Measurements from ENCODE around the gene HOXC10. TPM values are rescaled to one million over a fixed set of nuclear protein-coding genes. Genes with fewer than 3 reads are reported as not detected.

Gene HOXC10
- total and polyA plus RNA-seq, 2 experiments from 2014 or later: not detected

- Mint-ChIP-seq H3K36me3 (ENCODE audit: low read depth) (no peaks in the 10 kb centered on the region), H3K27me3 (ENCODE audit: insufficient read depth, low read depth, poor library complexity) (peaks cover 97% of the 10 kb centered on the region), H3K27ac (no peak overlapping the region), H3K4me1 (peaks cover 22% of the 10 kb centered on the region), H3K4me3 (peak overlapping the region; percentile 42; the same call in 1 of the 3 replicates), H3K9me3 (peaks cover 6% of the 10 kb centered on the region; the same call in 2 of the 3 replicates)
- no peak for ATAC-seq
- peaks cover 29% of the 10 kb centered on the region for H3F3A ChIP-seq (replicated peaks; ENCODE audit: low read depth)
- no peaks in the 10 kb centered on the region for H3K9me2 ChIP-seq (ENCODE audit: insufficient read depth)
- H4K20me1 ChIP-seq (replicated peaks; ENCODE audit: insufficient read depth): peaks cover 50% of the 10 kb centered on the region
- no peak for DNase-seq (ENCODE audit: low spot score)
- peak overlapping the region; percentile 57; the same call in 1 of the 2 replicates for H3K4me2 ChIP-seq
- peaks cover 100% of the 10 kb centered on the region for H3K27me3 ChIP-seq (ENCODE audit: insufficient read depth)
- H3K79me2 ChIP-seq (replicated peaks; ENCODE audit: insufficient read depth): no peaks in the 10 kb centered on the region
- TF ChIP-seq EZH2phosphoT487 (IDR thresholded peaks at IDR 0.05; ENCODE audit: unreplicated experiment) (peak; percentile 66), ETS1 (IDR thresholded peaks at IDR 0.05) (no peak), NANOG (IDR thresholded peaks at IDR 0.05; ENCODE audit: borderline replicate concordance) (no peak), EZH2 (IDR thresholded peaks at IDR 0.05; ENCODE audit: low read depth, unreplicated experiment) (peak; percentile 97), STAT1 (IDR thresholded peaks at IDR 0.05; ENCODE audit: unreplicated experiment) (no peak)
- TF ChIP-seq, protein P1, sequence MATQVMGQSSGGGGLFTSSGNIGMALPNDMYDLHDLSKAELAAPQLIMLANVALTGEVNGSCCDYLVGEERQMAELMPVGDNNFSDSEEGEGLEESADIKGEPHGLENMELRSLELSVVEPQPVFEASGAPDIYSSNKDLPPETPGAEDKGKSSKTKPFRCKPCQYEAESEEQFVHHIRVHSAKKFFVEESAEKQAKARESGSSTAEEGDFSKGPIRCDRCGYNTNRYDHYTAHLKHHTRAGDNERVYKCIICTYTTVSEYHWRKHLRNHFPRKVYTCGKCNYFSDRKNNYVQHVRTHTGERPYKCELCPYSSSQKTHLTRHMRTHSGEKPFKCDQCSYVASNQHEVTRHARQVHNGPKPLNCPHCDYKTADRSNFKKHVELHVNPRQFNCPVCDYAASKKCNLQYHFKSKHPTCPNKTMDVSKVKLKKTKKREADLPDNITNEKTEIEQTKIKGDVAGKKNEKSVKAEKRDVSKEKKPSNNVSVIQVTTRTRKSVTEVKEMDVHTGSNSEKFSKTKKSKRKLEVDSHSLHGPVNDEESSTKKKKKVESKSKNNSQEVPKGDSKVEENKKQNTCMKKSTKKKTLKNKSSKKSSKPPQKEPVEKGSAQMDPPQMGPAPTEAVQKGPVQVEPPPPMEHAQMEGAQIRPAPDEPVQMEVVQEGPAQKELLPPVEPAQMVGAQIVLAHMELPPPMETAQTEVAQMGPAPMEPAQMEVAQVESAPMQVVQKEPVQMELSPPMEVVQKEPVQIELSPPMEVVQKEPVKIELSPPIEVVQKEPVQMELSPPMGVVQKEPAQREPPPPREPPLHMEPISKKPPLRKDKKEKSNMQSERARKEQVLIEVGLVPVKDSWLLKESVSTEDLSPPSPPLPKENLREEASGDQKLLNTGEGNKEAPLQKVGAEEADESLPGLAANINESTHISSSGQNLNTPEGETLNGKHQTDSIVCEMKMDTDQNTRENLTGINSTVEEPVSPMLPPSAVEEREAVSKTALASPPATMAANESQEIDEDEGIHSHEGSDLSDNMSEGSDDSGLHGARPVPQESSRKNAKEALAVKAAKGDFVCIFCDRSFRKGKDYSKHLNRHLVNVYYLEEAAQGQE (IDR thresholded peaks at IDR 0.05; ENCODE audit: unreplicated experiment): no peak
- H3K4me3 ChIP-seq: 0 out of 2 replicates have a peak overlapping the region, but pooled peaks have one; percentile 12
- no peaks in the 10 kb centered on the region for H3K36me3 ChIP-seq (ENCODE audit: insufficient read depth)
- H3K27ac ChIP-seq (ENCODE audit: low read depth): no peak overlapping the region
- no peak overlapping the region for H2AFZ ChIP-seq
- H3K4me1 ChIP-seq (ENCODE audit: insufficient read depth): peaks cover 32% of the 10 kb centered on the region
Observed at GRCh38 chr12:53937596-53938325, 47.2 kb upstream of the HOXC10 start.

DNA sequence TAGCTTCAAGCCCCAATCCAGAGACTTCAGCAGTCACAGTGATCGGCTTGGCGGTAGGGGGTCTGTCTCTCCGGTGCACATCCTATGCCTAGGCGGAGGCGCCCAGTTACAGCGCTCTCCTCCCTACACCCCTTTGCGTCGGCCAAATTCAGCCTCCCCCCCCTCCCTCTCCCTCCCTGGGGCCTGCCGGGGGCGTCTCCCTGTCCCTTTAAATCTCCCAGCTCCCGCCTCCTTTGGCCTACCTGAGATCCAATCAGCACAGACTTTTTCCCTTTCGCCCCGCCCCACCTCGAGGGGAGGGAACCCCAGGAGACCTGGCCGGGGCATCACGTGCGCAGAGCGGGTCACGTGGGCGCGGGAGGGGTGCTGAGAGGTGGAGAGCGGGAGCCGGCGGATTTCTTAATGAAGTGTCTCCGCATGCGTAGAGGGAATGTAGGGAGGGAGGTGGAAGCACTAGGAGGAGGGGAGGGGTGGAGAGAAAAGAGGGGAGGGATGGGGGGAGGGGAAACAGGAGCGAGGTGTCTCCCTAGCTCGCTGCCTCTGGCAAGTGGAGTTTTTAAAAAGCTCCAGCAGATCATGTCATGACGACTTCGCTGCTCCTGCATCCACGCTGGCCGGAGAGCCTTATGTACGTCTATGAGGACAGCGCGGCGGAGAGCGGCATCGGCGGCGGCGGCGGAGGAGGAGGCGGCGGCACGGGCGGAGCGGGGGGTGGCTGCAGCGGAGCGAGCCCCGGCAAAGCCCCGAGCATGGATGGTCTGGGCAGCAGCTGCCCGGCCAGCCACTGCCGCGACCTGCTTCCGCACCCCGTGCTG, 46.4 kb upstream of the HOXC10 start, which contains the start of gene HOXC13:
Gene HOXC13 (plus strand): TSS at position 506 of the 815 bp plus-strand sequence. CDS start 76 bp downstream, at position 582.
- DNase-seq (ENCODE audit: low spot score) (peak; percentile 99), ATAC-seq (peak; percentile 54)
- peaks cover 97% of the 10 kb centered on the region for H3K27me3 Mint-ChIP-seq (ENCODE audit: insufficient read depth, low read depth, poor library complexity)
- Histone ChIP-seq H3K27ac (ENCODE audit: low read depth) (no peak within 1 kb of the TSS), H3K9me2 (ENCODE audit: insufficient read depth) (no peaks in the 10 kb centered on the region), H2AFZ (no peak within 1 kb of the TSS), H3F3A (replicated peaks; ENCODE audit: low read depth) (peaks cover 34% of the 10 kb centered on the region), H3K4me2 (peak within 1 kb of the TSS; percentile 72), H3K4me1 (ENCODE audit: insufficient read depth) (peaks cover 32% of the 10 kb centered on the region), H3K79me2 (replicated peaks; ENCODE audit: insufficient read depth) (no peaks in the 10 kb centered on the region), H3K36me3 (ENCODE audit: insufficient read depth) (no peaks in the 10 kb centered on the region), H3K27me3 (ENCODE audit: insufficient read depth) (peaks cover 100% of the 10 kb centered on the region), H3K4me3 (peak within 1 kb of the TSS; percentile 50), H4K20me1 (replicated peaks; ENCODE audit: insufficient read depth) (peaks cover 53% of the 10 kb centered on the region)
- no peaks in the 10 kb centered on the region for H3K36me3 Mint-ChIP-seq (ENCODE audit: low read depth)
- H3K4me1 Mint-ChIP-seq: peaks cover 22% of the 10 kb centered on the region
- H3K4me3 Mint-ChIP-seq: peak within 1 kb of the TSS; percentile 53; the same call in 1 of the 3 replicates
- TF ChIP-seq EZH2 (IDR thresholded peaks at IDR 0.05; ENCODE audit: low read depth, unreplicated experiment) (peak; percentile 54), STAT1 (IDR thresholded peaks at IDR 0.05; ENCODE audit: unreplicated experiment) (no peak), ZNF114 (CRISPR knock-in tag; IDR thresholded peaks at IDR 0.05) (no peak), CREB1 (CRISPR knock-in tag; IDR thresholded peaks at IDR 0.05; ENCODE audit: low read depth) (0 out of 2 replicates have a peak, but pooled peaks have one; percentile 17), ETS1 (IDR thresholded peaks at IDR 0.05) (no peak), JUNB (IDR thresholded peaks at IDR 0.05; ENCODE audit: unreplicated experiment) (no peak), EZH2phosphoT487 (IDR thresholded peaks at IDR 0.05; ENCODE audit: unreplicated experiment) (peak; percentile 4), ZNF331 (CRISPR knock-in tag; IDR thresholded peaks at IDR 0.05; ENCODE audit: low read depth) (no peak)
- TF ChIP-seq, protein P1 (IDR thresholded peaks at IDR 0.05; ENCODE audit: unreplicated experiment): no peak
- peaks cover 6% of the 10 kb centered on the region; the same call in 2 of the 3 replicates for H3K9me3 Mint-ChIP-seq
- no peak within 1 kb of the TSS for H3K27ac Mint-ChIP-seq

Data from GM23338 (cell line).